HG03097 (cell line): ENCODE results near the gene HBM.
A peak's percentile ranks its signal among the peaks of the same experiment; 100 is the strongest.
"Not testable (repeated sequence)": the region's sequence is repeated elsewhere in the genome, so short reads cannot be mapped to it uniquely, and the experiment has no call there.

Experiments used
- ATAC-seq: cut with Tn5 transposase; IDR thresholded peaks from one replicate; pipeline ENCODE4 v1.9.1; 2021; ENCODE audit not compliant: unreplicated experiment, low FRiP score

The HBM gene

DNA sequence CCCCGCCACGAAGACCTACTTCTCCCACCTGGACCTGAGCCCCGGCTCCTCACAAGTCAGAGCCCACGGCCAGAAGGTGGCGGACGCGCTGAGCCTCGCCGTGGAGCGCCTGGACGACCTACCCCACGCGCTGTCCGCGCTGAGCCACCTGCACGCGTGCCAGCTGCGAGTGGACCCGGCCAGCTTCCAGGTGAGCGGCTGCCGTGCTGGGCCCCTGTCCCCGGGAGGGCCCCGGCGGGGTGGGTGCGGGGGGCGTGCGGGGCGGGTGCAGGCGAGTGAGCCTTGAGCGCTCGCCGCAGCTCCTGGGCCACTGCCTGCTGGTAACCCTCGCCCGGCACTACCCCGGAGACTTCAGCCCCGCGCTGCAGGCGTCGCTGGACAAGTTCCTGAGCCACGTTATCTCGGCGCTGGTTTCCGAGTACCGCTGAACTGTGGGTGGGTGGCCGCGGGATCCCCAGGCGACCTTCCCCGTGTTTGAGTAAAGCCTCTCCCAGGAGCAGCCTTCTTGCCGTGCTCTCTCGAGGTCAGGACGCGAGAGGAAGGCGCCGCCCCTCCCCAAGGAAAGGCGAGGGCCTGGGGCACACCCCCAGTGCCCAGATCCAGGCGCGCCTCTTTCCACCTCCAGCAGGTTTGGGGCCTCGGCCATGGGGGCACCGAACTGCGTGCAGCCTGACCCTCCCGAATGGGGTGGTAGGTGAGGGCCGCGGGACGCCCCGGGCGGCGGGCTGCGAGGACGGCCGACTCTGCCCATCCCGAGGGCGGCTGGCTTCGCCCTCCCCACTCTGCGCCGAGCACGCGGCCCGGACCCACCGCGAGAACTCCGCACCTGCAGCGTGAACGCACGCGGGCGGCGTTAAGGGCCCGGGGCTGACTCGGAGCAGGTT is 15.1 kb downstream of the HBM start:
- peak; percentile 16 for ATAC-seq

DNA sequence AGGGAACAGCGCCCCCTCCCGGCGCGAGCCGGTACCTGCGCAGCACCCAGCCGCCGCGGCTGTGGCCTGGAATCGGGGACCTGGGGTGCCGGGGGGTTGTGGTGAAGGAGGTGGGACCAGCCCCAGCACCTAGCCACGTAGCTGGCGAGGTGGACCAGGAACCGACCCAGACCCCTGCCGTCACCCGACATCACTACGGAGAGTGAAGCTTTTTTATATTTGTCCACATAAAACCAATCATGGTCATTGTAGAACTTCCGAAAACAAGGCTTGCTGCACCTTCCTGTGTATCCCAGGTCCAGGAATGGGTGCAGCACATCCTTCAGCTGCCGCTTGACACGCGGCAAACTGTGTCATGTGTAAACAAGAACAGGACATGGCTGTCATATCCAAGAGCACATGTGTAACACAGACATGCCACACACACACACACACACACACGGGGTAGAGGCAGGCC is 15.8 kb downstream of the HBM start:
- peak; percentile 64 for ATAC-seq

DNA sequence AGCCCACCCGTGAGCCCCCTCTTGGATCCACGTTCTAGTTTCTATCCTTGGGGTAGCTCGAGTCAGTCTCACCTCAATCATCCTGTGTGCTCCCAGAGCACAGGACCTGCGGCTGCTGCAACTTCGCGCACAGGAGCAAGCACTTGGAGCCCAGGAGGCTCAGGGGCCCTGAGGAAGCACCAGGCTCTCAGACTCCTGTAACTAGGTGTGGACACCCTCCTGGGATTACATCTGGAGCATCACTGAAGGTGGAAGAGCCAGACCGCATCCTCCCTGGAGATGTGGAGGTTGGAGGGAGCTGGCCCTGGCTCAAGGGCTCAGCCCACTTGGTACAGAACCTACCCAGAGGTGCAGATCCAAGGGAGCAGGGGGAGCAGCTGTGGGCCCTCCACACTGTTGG is 17.2 kb downstream of the HBM start:
- ATAC-seq = no peak

DNA sequence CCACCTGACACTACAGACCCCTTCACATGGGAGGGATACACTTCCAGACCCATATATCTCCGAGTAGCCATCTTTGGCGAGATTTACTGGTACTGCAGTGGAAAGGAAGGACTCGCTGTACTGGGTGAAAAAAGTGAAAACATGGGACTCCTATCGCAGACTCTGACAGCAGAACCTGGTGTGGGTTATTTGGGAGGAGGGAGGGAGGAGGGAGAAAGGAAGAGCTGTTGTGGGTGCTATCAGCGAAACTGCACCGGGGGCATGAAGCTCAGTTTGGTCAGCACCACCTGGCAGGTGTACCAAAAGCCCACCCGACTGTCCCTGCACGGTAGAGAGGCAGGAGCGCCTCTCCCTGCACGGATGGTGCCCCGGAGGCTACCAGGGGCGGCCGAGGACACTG is 19.4 kb downstream of the HBM start:
- ATAC-seq = no peak

DNA sequence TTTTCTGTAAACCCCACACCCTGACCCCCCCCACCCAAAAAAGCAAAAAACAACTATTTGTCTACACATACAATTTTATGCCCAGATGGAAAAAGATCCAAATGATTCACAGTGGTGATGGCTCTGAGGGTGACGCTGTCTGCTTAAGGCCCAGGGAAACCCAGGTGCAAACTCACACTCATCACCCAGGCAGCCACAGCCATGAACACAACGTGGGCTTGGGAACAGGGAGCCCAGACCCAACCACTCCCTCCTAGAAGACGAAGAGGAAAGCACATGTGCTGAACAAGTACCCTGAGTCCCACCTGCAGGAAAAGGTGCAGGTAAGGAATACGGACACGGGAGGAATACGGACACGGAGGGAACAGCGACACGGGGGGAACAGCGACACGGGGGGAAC is 19.9 kb downstream of the HBM start:
- no peak for ATAC-seq

DNA sequence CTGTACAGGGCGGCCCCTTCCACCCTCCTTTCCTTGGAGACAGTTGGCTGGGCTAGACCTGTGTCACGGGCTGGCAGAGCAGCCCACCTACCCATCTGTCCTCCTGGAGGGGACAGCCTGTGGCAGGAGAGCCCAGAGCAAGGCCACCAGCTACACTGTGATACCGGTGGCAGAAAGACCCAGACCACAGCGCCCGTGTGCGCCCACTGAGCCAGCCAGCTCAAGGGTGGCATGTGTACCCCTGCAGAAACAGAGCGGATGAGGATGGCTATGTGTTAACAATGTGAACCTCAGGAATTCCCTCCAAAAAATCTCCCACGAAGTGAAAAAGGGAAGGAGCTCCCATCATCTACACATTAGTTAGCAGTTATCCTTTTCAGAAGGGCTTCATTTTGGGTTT is 21.6 kb downstream of the HBM start:
- ATAC-seq = no peak

DNA sequence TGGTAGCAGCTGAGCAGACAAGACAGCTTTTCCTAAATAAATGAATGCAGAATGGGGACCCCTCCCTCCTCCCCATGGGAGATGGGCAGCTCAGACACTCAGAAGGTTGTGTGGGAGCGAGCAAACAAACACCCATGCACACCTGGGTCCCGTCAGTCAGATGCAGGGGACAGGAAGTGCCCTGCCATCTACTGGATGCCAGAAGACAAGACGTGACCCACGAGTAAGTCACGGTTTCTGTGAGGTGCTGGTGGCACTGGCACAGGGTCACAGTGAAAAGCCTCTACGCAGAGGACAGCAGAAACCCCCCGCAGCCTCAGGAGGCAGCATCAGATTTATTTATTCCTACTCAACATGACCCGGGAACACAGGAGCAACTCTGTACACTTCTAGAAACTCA is 22.9 kb downstream of the HBM start:
- ATAC-seq = no peak

DNA sequence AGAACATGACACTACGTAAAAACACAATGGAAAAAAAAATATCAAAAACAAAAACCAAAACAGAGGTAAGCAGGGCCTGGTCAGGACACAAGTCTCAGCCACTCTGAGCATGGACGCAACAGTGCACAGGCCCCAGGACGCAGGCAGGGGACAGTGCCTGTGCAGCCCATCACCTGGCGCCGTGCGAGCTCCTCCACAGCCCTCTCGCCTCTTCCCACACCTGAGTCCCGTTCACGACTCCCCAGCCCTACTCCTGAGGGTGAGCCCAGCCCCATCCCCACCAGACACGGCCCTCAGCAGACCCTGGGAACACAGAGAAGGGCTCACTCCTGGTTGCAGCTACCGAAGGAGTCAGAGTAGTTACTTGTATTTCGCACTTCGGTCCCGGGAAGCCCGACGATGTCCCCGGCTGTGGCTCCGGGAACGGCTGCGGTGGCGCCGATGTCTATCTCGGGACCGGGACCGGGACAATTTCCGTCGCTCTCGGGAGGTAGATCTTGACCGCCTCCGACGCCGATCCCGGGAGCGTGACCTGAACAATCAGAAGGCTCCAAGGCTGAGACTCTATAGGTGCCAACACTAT is 23.9 kb downstream of the HBM start:
- no peak for ATAC-seq

DNA sequence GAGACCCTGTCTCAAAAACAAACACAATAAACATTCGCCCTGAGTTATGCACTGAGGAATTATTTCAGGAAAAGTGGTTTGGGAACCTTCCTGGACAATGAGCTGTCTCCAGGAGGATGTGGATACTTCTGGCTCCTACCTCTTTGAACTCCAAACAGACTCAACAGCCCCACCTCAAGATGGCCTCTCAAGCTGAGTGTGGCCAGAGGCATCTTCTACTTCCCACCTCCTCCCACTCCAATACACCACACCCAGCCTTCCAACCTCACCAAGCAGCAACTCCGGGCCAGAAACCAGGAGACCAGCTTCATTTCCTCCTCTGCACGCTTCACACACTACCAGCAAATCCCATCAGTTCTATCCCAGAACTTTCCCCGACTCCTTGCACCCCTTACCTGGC is 26.1 kb downstream of the HBM start:
- no peak for ATAC-seq

DNA sequence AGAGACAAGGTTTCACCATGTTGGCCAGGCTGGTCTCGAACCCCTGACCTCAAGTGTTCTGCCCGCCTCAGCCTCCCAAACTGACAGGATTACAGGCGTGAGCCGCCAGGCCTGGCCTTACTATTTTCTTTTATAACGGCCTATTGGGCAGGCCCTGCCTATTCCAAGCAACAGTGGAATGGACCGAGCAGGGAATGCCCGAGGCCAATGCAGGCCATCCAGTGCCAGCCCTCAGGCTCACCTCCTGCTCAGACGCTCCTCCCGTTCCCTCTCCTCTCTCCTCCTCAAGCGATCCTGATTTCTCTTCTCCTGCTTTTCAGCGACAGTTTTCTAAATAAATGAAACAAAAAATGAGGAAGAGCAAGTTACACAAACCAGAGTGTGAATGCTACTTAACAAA is 26.9 kb downstream of the HBM start:
- ATAC-seq = no peak

DNA sequence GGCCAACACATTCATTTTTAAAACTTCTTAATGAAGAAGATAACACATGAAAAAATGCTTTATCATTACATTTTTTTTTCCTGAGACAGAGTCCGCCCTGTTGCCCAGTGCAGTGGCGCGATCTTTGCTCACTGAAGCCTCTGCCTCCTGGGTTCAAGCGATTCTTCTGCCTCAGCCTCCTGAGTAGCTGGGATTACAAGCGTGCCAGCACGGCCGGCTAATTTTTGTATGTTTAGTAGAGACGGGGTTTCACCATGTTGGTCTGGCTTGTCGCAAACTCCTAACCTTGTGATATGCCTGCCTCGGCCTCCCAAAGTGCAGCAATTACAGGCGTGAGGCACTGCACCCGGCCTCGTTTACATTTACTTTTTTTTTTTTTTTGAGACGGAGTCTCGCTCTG is 27.7 kb downstream of the HBM start:
- no peak for ATAC-seq

DNA sequence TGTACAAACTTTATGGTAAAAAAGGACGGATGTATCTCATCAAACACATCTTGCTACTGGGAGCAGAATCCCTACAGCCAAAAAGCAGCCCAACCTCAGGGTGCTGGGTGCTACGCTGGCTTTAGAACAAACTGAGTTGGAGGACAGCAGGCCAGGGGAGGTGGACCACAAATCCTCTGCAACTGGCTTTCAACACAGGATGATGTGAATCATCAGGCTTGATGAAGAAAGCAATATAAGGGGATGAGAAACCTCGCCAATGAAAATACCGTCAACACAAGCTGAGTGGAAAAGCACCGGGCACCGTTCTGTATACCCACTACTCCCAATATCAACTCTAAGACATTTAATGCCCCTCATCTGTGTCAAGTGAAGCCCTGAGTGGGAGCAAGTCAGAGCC is 28.7 kb downstream of the HBM start:
- no peak for ATAC-seq

DNA sequence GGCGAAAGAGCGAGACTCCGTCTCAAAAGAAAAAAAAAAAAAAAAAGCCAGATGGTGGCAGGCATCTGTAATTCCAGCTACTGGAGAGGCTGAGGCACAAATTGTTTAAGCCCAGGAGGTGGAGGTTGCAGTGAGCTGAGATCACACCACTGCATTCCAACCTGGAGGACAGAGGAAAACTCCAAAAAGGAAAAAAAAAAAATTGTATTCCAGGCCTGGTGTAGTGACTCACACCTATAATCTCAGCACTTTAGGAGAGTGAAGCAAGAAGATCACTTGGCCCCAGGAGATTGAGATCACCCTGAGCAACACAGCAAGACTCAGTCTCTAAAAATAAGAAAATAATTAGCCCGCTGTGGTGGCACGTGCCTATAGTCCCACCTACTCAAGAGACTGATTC is 34.6 kb downstream of the HBM start:
- ATAC-seq = no peak

DNA sequence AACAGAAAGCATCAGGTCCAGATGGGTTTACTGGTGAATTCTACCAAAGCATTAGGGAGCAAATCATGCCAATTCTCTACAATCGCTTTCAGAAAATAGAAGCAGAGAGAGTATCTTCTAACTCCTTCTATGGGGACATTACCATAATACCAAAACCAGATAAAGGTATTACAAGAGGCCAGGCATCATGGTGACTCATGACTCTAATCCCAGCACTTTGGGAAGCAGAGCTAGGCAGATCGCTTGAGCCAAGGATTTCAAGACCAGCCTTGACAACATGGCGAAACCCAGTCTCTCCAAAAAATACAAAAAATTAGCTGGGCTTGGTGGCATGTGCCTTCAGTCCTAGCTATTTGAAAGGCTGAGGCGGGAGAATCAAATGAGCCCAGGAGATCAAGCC is 37.5 kb downstream of the HBM start:
- ATAC-seq = no peak

DNA sequence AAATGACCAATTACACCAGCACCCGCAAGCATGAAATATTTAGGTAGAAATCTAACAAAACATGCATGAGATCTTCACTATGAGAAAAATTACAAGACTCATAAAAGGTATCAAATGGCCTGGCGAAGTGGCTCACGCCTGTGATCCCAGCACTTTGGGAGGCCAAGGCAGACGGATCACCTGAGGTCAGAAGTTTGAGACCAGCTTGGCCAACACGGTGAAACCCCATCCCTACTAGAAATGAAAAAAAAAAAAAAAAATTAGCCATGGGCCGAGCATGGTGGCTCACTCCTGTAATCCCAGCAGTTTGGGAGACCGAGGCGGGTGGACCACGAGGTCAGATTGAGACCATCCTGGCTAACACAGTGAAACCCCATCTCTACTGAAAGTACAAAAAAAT is 38.3 kb downstream of the HBM start:
- ATAC-seq = not testable (repeated sequence)

DNA sequence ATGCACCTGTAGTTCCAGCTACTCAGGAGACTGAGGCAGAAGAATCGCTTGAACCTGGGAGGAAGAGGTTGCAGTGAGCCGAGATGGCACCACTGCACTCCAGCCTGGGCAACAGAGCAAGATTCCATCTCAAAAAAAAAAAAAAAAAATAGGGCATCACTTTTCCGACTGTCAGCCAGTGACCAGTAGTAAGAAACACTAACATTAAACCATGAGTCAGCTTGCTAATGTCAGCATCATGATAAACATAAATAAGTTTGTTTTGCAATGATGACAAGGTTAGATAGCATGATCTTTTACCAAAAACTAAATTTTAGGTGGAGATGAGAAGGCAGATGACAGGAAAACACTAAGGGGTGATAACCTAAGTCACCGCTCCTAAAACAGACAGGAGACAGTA is 43.6 kb downstream of the HBM start:
- not testable (repeated sequence) for ATAC-seq

DNA sequence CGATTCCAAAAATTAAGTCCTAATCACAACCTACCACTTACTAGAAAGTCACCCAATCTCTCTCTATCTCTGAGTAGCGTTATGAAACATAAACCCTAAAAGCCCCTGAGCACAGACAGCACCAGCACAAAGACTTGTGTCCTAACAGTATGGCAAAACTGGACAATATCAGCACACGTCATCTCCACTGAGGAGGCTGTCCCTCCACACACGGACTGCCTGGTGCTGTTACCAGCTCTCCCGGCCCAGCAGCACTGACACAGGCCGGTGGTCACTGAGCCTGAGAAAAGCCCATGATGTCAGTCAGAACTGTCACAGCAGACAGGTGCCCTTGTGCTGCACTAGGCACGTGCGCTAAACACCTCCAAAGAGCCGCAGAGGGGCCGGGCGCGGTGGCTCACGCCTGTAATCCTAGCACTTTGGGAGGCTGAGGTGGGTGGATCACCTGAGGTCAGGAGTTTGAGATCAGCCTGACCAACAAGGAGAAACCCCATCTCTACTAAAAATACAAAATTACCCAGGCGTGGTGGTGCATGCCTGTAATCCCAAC is 45.9 kb downstream of the HBM start:
- ATAC-seq = not testable (repeated sequence)

DNA sequence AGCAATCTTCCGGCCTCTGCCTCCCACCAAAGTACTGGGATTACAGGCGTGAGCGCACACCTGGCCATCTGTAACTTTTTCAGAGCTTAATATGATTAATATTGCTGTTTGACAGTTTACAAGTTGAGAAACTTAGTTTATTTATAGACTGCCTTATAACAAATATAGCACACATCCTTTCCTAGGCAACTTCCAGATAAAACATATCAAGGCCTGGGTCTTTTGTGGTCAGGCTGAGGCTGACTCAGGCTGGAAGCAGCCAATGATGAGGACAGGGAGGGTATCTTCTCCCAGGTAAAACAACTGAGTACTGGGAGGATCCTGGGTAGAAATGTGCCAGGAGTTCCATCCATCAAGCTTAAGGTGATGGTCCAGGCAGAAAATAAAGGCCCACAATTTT is 47.2 kb downstream of the HBM start:
- no peak for ATAC-seq
